Amniotic stem cell (primary cell): ENCODE results near the gene TSHZ2.

Experiments used
- DNase-seq: peaks from one replicate; lab custom pipeline; 2025; lab: John Stamatoyannopoulos, UW

Gene TSHZ2

GRCh38 chr20:53252002-53252401 is 279.8 kb downstream of the TSHZ2 start:
- DNase-seq = no peak

- no peak for DNase-seq
These were observed 281.5 kb downstream of the TSHZ2 start for GRCh38 chr20:53253668-53254067.

- no peak for DNase-seq
These were observed 283.0 kb downstream of the TSHZ2 start for GRCh38 chr20:53255102-53255710.

GRCh38 chr20:53258741-53259140 is 286.6 kb downstream of the TSHZ2 start:
- no peak for DNase-seq

GRCh38 chr20:53260168-53260567 is 288.0 kb downstream of the TSHZ2 start:
- no peak for DNase-seq

GRCh38 chr20:53260591-53260990 is 288.4 kb downstream of the TSHZ2 start:
- DNase-seq = no peak

- no peak for DNase-seq
These were observed 290.2 kb downstream of the TSHZ2 start for GRCh38 chr20:53262365-53262764.

- no peak for DNase-seq
These were observed 291.6 kb downstream of the TSHZ2 start for GRCh38 chr20:53263554-53264438.

GRCh38 chr20:53264604-53265003 is 292.4 kb downstream of the TSHZ2 start:
- no peak for DNase-seq

GRCh38 chr20:53265304-53265875 is 293.2 kb downstream of the TSHZ2 start:
- no peak for DNase-seq

GRCh38 chr20:53269380-53269779 is 297.2 kb downstream of the TSHZ2 start:
- DNase-seq = no peak

- no peak for DNase-seq
These were observed 298.7 kb downstream of the TSHZ2 start for GRCh38 chr20:53270792-53271375.

GRCh38 chr20:53274365-53274764 is 302.2 kb downstream of the TSHZ2 start:
- DNase-seq = no peak

- no peak for DNase-seq
These were observed 302.6 kb downstream of the TSHZ2 start for GRCh38 chr20:53274807-53275206.

GRCh38 chr20:53276143-53276542 is 304.0 kb downstream of the TSHZ2 start:
- DNase-seq = no peak

GRCh38 chr20:53278555-53278954 is 306.4 kb downstream of the TSHZ2 start:
- no peak for DNase-seq

GRCh38 chr20:53279735-53280134 is 307.6 kb downstream of the TSHZ2 start:
- DNase-seq = no peak

GRCh38 chr20:53281557-53282117 is 309.5 kb downstream of the TSHZ2 start:
- DNase-seq = no peak

GRCh38 chr20:53282217-53282955 is 310.2 kb downstream of the TSHZ2 start:
- DNase-seq = no peak

GRCh38 chr20:53283011-53283410 is 310.9 kb downstream of the TSHZ2 start:
- DNase-seq = no peak

GRCh38 chr20:53283597-53283996 is 311.4 kb downstream of the TSHZ2 start:
- DNase-seq = no peak

GRCh38 chr20:53284256-53284655 is 312.1 kb downstream of the TSHZ2 start:
- no peak for DNase-seq
